Vagina (tissue), 2 donors: ENCODE measurements around the gene CFAP90.

ENCODE experiments used
- CTCF ChIP-seq, 3 experiments: fragments of 450-650 bp in 2 of 3; fragments of 200-600 bp in 1 of 3; sonication (generic) in 1 of 3; IDR thresholded peaks; one replicate each; pipeline ENCODE4 v1.5.1; 2017 to 2019; ENCODE audit warnings: antibody characterized with exemption in 3 of 3, mild to moderate bottlenecking in 2 of 3, moderate library complexity in 2 of 3
- POLR2A ChIP-seq, 2 donors: fragments of 450-650 bp; IDR thresholded peaks; one replicate each; pipeline ENCODE4 v1.6.1; 2017; ENCODE audit warnings: antibody characterized with exemption in 2 of 2, mild to moderate bottlenecking in 2 of 2, moderate library complexity in 2 of 2
- POLR2AphosphoS5 ChIP-seq, 2 donors: sonication (generic); formaldehyde crosslinking; IDR thresholded peaks; one replicate each; pipeline ENCODE4 v1.9.0; 2017; ENCODE audit warnings: antibody characterized with exemption in 2 of 2, mild to moderate bottlenecking in 2 of 2, low read depth in 1 of 2; ENCODE audit not compliant: insufficient read depth in 1 of 2

- TF ChIP-seq CTCF (IDR thresholded peaks at IDR 0.05) (no peak), POLR2A (IDR thresholded peaks at IDR 0.05) (no peak), POLR2AphosphoS5 (IDR thresholded peaks at IDR 0.05; ENCODE audit: insufficient read depth in 1 of 2, low read depth in 1 of 2) (no peak)
Measured at GRCh38 chr5:7875151-7875550, 24.2 kb upstream of the CFAP90 start.
